CD4-positive, alpha-beta T cell (primary cell): ENCODE results near the gene GPNMB. TPM values are rescaled to one million over a fixed set of nuclear protein-coding genes. Genes with fewer than 3 reads are reported as not detected.

ENCODE experiments used
- ATAC-seq: fragments of 200-7000 bp; cut with Tn5 transposase; one replicate; pipeline ENCODE4 v1.10.0; 2022; ENCODE audit warnings: mild to moderate bottlenecking; ENCODE audit not compliant: poor library complexity
- CTCF ChIA-PET: fragments of 350-600 bp; sonication (Branson Sonifier 250); formaldehyde crosslinking; loops from one replicate; lab custom pipeline; 2021; ENCODE audit warnings: antibody characterized with exemption, inconsistent platforms; lab: Charles Lee
- POLR2A ChIA-PET: fragments of 350-600 bp; sonication (Branson Sonifier 250); formaldehyde crosslinking; loops from one replicate; lab custom pipeline; 2021; ENCODE audit warnings: antibody characterized with exemption, inconsistent platforms; lab: Charles Lee
- DNase-seq, 14 experiments: peaks; one replicate each; pipeline ENCODE4 v3.0.0-alpha.2; 2013 to 2020; ENCODE audit warnings: mixed read lengths in 2 of 14
- H3K27ac ChIP-seq, 2 donors: one replicate each; pipeline versions ENCODE4 v1.5.1 to v1.7.0; 2013; ENCODE audit warnings: low read length in 2 of 2, low read depth in 1 of 2, mild to moderate bottlenecking in 1 of 2
- H3K27me3 ChIP-seq, 2 experiments: 1 replicate in 1 of 2; 2 replicates in 1 of 2; pipeline versions ENCODE4 v1.6.1 to v1.7.0; 2013; ENCODE audit warnings: low read length in 2 of 2, control low read depth in 1 of 2, mild to moderate bottlenecking in 1 of 2, moderate library complexity in 1 of 2; ENCODE audit not compliant: insufficient read depth in 2 of 2, control insufficient read depth in 1 of 2
- H3K36me3 ChIP-seq: one replicate; pipeline ENCODE4 v1.6.1; 2013; ENCODE audit warnings: low read length, control low read depth; ENCODE audit not compliant: insufficient read depth
- H3K4me1 ChIP-seq: one replicate; pipeline ENCODE4 v1.6.1; 2013; ENCODE audit warnings: low read length, control low read depth; ENCODE audit not compliant: insufficient read depth
- H3K4me3 ChIP-seq: one replicate; pipeline ENCODE4 v1.5.1; 2013; ENCODE audit warnings: mild to moderate bottlenecking, low read length, moderate library complexity
- H3K9me3 ChIP-seq, 2 experiments: 1 replicate in 1 of 2; 2 replicates in 1 of 2; pipeline versions ENCODE4 v1.6.1 to v1.7.0; 2013; ENCODE audit warnings: low read length in 2 of 2, mild to moderate bottlenecking in 2 of 2, control low read depth in 1 of 2, moderate library complexity in 1 of 2; ENCODE audit not compliant: control insufficient read depth in 1 of 2, insufficient read depth in 1 of 2
- H3K27ac Mint-ChIP-seq: one replicate; pipeline ENCODE4 v1.8.0; 2020; ENCODE audit warnings: mixed read lengths
- H3K27me3 Mint-ChIP-seq: one replicate; pipeline ENCODE4 v1.8.0; 2021; ENCODE audit warnings: mixed read lengths
- H3K36me3 Mint-ChIP-seq: one replicate; pipeline ENCODE4 v1.8.0; 2021; ENCODE audit warnings: low read depth, mixed read lengths
- H3K4me1 Mint-ChIP-seq: one replicate; pipeline ENCODE4 v1.8.0; 2021; ENCODE audit warnings: low read depth, mixed read lengths
- H3K4me3 Mint-ChIP-seq: one replicate; pipeline ENCODE4 v1.8.0; 2020; ENCODE audit warnings: mild to moderate bottlenecking, mixed read lengths
- H3K9me3 Mint-ChIP-seq: one replicate; pipeline ENCODE4 v1.8.0; 2020; ENCODE audit warnings: mixed read lengths
- intact Hi-C, 2 experiments: fragments of 100-400 bp; cut with DNase I in 1 of 2; cut with micrococcal nuclease in 1 of 2; formaldehyde crosslinking; loops; one replicate each; pipeline versions ENCODE4 v1.15.1 to v1.9.0; 2023 to 2025; cut with DNase I, micrococcal nuclease
- total RNA-seq, 174 experiments: library from RNA in 2 of 174; stranded (reverse) in 2 of 174; gene quantifications; one replicate each; pipeline ENCODE4 v1.2.3 and lab custom pipeline; 2021 to 2026
- TF ChIP-seq, protein P1 (sequence below): fragments of 200-600 bp; IDR thresholded peaks from one replicate; pipeline ENCODE4 v1.8.0; 2022; ENCODE audit warnings: antibody characterized with exemption, mild to moderate bottlenecking

The GPNMB gene
- total RNA-seq, 2 experiments from 2014 or later = not detected

DNA sequence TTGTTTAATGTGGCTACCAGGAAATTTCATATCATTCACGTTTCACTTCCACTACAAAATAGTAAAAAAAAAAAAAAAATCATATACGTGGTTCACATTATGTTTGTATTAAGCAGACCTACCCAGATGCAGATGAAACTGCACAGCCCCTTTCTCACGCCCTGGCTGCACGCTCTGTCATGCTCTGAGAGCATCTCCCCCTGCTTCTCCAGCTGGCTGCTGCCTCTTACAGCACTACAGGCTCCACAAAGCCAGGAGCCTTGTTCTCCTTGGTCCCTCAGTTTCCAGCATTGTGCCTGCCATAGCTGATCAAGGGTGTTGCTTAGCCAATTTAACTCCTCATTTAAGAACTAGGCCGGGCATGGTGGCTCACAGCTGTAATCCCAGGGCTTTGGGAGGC lies 6.9 kb upstream of the GPNMB start:
- no peaks in the 10 kb centered on the region for H3K4me1 ChIP-seq
- no peaks in the 10 kb centered on the region for H3K4me1 Mint-ChIP-seq
- H3K36me3 ChIP-seq = no peaks in the 10 kb centered on the region
- no peak overlapping the region for H3K27ac ChIP-seq
- H3K27ac Mint-ChIP-seq = no peak overlapping the region
- intact Hi-C loops = no loop called here
- no peaks in the 10 kb centered on the region for H3K9me3 Mint-ChIP-seq
- no peak overlapping the region for H3K4me3 ChIP-seq
- DNase-seq = no peak
- no peaks in the 10 kb centered on the region for H3K9me3 ChIP-seq
- CTCF ChIA-PET = no interaction called here
- H3K4me3 Mint-ChIP-seq = no peak overlapping the region
- H3K27me3 ChIP-seq = peaks cover 2 to 4% of the 10 kb centered on the region in 2 experiments
- H3K27me3 Mint-ChIP-seq = peaks cover 9% of the 10 kb centered on the region
- no peak for ATAC-seq
- TF ChIP-seq, protein P1, sequence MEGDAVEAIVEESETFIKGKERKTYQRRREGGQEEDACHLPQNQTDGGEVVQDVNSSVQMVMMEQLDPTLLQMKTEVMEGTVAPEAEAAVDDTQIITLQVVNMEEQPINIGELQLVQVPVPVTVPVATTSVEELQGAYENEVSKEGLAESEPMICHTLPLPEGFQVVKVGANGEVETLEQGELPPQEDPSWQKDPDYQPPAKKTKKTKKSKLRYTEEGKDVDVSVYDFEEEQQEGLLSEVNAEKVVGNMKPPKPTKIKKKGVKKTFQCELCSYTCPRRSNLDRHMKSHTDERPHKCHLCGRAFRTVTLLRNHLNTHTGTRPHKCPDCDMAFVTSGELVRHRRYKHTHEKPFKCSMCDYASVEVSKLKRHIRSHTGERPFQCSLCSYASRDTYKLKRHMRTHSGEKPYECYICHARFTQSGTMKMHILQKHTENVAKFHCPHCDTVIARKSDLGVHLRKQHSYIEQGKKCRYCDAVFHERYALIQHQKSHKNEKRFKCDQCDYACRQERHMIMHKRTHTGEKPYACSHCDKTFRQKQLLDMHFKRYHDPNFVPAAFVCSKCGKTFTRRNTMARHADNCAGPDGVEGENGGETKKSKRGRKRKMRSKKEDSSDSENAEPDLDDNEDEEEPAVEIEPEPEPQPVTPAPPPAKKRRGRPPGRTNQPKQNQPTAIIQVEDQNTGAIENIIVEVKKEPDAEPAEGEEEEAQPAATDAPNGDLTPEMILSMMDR = no peak
- POLR2A ChIA-PET = no interaction called here
- no peaks in the 10 kb centered on the region for H3K36me3 Mint-ChIP-seq

- H3K36me3 Mint-ChIP-seq = no peaks in the 10 kb centered on the region
- no peak overlapping the region for H3K4me3 Mint-ChIP-seq
- TF ChIP-seq, protein P1 = no peak
- no peaks in the 10 kb centered on the region for H3K9me3 Mint-ChIP-seq
- Histone ChIP-seq H3K27me3 (peaks cover 15 to 17% of the 10 kb centered on the region in 2 experiments), H3K4me1 (no peaks in the 10 kb centered on the region), H3K9me3 (peaks cover 0 to under 1% of the 10 kb centered on the region in 2 experiments), H3K4me3 (no peak overlapping the region), H3K27ac (no peak overlapping the region), H3K36me3 (no peaks in the 10 kb centered on the region)
- ChIA-PET CTCF (no interaction called here), POLR2A (no interaction called here)
- peaks cover 31% of the 10 kb centered on the region for H3K27me3 Mint-ChIP-seq
- H3K27ac Mint-ChIP-seq = no peak overlapping the region
- no peaks in the 10 kb centered on the region for H3K4me1 Mint-ChIP-seq
- ATAC-seq (no peak), DNase-seq (peak in 2 of 14 experiments; percentile 34 to 37)
- intact Hi-C loops = no loop called here
Measured at GRCh38 chr7:23242321-23242720, 4.3 kb upstream of the GPNMB start.

DNA sequence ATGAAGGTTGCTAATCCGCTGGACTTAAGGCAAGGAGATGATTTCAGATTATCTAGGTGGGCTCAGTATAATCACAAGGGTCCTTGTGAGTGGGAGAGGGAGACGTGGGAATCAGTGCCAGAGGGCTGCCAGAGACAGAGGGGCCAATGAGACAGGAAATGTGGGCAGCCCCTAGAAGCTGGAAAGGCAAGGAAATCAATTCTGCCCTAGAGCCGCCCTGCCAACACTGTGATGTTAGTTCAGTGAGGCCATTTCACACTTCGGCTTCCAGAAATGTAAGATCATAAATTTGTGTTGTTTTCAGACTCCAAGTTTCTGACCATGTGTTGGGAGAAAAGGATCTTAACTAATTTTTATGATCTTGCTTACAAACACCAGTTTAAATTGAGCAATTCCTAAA lies 3.6 kb upstream of the GPNMB start:
- no peaks in the 10 kb centered on the region for H3K36me3 Mint-ChIP-seq
- POLR2A ChIA-PET = no interaction called here
- TF ChIP-seq, protein P1 = no peak
- H3K9me3 Mint-ChIP-seq = no peaks in the 10 kb centered on the region
- CTCF ChIA-PET = no interaction called here
- Histone ChIP-seq H3K36me3 (no peaks in the 10 kb centered on the region), H3K9me3 (peaks cover 0 to 7% of the 10 kb centered on the region in 2 experiments), H3K27me3 (peaks cover 21 to 23% of the 10 kb centered on the region in 2 experiments), H3K4me3 (no peak overlapping the region), H3K27ac (no peak overlapping the region), H3K4me1 (peaks cover 5% of the 10 kb centered on the region)
- H3K27ac Mint-ChIP-seq = no peak overlapping the region
- intact Hi-C loops = no loop called here
- H3K4me3 Mint-ChIP-seq = no peak overlapping the region
- ATAC-seq (no peak), DNase-seq (no peak)
- H3K4me1 Mint-ChIP-seq = no peaks in the 10 kb centered on the region
- H3K27me3 Mint-ChIP-seq = peaks cover 33% of the 10 kb centered on the region
